NCI-H82 treated with DMSO at 0.1 percent for 48 hours (cell line): ENCODE data around the gene ZNF540.
"Not testable (repeated sequence)": the region's sequence is repeated elsewhere in the genome, so short reads cannot be mapped to it uniquely, and the experiment has no call there.

ENCODE experiments used
- DNase-seq: peaks from one replicate; lab custom pipeline; 2025; ENCODE audit not compliant: unreplicated experiment; lab: John Stamatoyannopoulos, UW

The ZNF540 gene

GRCh38 chr19:37594304-37594981, at the start of gene ZNF540, which contains the start of gene ZNF571:
TSS of gene ZNF540 (plus strand) at chr19:37594876. CDS start at chr19:37598448, 3,572 bp downstream.
TSS of gene ZNF571 (minus strand) at chr19:37594792. CDS start at chr19:37586676, 8,116 bp downstream.
- peak; percentile 85 for DNase-seq

GRCh38 chr19:37551129-37551993, 43.3 kb upstream of the ZNF540 start:
- DNase-seq: peak; percentile 2

GRCh38 chr19:37563518-37563917, 31.2 kb upstream of the ZNF540 start:
- no peak for DNase-seq

GRCh38 chr19:37564624-37565369, 29.9 kb upstream of the ZNF540 start:
- no peak for DNase-seq

- DNase-seq: no peak
These were observed 29.4 kb upstream of the ZNF540 start for GRCh38 chr19:37565370-37565669.

- DNase-seq: no peak
These were observed 22.5 kb upstream of the ZNF540 start for GRCh38 chr19:37572203-37572602.

- no peak for DNase-seq
These were observed 11.3 kb upstream of the ZNF540 start for GRCh38 chr19:37583340-37583739.

GRCh38 chr19:37593996-37594303, 726 bp upstream of the ZNF540 start:
- DNase-seq: no peak

GRCh38 chr19:37594982-37595382, 306 bp downstream of the ZNF540 start:
- DNase-seq: no peak

GRCh38 chr19:37635076-37636056, 40.7 kb downstream of the ZNF540 start:
- no peak for DNase-seq

- no peak for DNase-seq
These were observed 59.4 kb downstream of the ZNF540 start for GRCh38 chr19:37654118-37654517.

GRCh38 chr19:37654629-37655300, 60.1 kb downstream of the ZNF540 start:
- DNase-seq: peak; percentile 41

GRCh38 chr19:37655301-37655688, 60.6 kb downstream of the ZNF540 start, which contains the start of gene ZFP30:
TSS of gene ZFP30 (minus strand) at chr19:37655465. CDS start at chr19:37647822, 7,643 bp downstream.
- DNase-seq: peak; percentile 84

GRCh38 chr19:37655689-37656371, 61.2 kb downstream of the ZNF540 start:
- peak; percentile 78 for DNase-seq

GRCh38 chr19:37657157-37657556, 62.5 kb downstream of the ZNF540 start:
- DNase-seq: not testable (repeated sequence)
